GM04504 (cell line): ENCODE results near the gene FBLN1.
"Not testable (repeated sequence)": the region's sequence is repeated elsewhere in the genome, so short reads cannot be mapped to it uniquely, and the experiment has no call there.

Experiments
- DNase-seq: peaks from one replicate; pipeline ENCODE4 v3.0.0-alpha.2; 2012; ENCODE audit warnings: low read depth

Gene FBLN1

DNA sequence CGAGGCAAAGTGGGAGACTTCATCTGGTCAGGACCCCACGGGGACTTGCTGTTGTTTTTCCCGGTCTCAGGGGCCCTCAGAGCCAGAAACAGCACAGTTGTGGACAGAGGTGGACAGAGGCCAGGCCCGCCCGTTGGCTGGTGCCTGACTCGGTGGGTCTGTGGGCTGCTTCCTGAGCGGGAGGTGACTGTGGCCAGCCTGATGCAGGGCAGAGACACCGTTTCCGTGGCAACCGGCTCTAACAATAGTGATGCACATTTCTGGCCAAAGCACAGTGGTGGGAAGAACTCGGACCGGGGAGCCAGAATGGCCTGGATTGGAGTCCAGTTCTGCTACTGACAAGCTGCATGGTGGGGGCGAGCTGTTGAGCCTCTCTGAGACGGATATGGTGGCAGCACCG is 110.3 kb downstream of the FBLN1 start:
- no peak for DNase-seq

DNA sequence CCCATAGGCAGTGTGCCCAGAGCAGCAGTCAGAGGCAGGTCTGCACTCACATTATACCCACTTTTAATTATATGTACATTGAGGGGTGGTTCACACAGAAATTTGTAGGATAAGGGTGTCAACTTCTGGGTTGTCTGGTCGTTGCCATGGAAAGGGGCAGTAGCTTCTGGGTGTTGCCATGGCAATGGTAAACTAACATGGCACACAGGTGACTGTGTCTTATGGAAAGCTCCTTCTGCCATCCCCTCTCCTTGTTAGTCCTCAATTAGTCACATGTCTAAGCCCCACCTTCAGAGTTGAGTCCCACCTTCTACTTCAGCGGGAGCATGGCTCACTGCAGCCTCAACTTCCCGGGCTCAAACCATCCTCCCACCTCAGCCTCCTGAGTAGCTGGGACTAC is 112.7 kb downstream of the FBLN1 start:
- DNase-seq = no peak

DNA sequence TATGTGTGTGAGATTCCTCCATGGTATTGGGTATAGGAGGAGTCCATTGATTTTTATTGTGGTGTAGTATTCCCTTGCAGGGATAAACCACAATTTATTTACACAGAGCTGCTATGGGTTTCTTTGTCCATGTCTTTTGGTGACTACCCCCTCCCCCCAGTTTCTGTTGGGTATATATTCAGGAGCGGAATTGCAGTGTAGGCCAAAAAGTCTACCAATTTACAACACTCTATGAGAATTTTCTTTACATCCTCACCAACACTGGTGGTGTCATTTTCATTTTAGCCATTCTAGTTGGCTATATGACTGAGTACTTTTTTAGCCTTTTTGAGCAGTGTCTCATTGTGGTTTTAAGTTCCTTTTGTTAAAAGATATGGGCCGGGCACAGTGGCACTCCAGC is 113.7 kb downstream of the FBLN1 start:
- DNase-seq = no peak

DNA sequence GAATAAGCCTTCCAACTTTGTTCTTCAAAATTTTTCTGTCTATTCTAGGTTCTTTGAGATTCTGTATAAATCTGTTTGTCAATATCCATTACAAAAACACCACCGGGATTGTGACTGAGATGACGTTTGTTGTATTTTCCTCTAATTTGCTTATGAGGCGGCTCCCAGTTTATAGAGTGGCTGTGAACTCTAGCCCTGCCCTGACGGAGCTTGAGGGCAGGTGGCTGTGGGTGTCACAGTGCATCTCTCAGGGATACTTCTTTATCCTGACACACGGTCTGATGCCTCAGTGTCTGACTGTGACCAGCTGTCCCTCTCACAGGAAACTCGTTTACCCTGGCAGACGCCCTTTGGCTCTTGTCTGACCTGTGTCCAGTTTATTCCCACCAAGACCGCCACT is 115.3 kb downstream of the FBLN1 start:
- DNase-seq = no peak

DNA sequence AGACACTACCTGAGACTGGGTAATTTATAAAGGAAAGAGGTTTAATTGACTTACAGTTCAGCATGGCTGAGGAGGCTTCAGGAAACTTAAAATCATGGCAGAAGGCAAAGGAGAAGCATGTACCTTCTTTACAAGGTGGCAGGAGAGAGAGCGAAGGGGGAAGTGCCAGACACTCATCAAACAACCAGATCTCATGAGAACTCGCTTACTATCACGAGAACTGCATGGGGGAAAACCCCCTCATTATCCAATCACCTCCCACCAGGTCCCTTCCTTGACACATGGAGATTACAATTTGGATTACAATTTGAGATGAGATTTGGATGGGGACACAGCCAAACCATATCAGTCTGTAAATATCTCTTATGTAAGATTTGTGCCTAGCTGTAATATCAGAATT is 118.0 kb downstream of the FBLN1 start:
- no peak for DNase-seq

DNA sequence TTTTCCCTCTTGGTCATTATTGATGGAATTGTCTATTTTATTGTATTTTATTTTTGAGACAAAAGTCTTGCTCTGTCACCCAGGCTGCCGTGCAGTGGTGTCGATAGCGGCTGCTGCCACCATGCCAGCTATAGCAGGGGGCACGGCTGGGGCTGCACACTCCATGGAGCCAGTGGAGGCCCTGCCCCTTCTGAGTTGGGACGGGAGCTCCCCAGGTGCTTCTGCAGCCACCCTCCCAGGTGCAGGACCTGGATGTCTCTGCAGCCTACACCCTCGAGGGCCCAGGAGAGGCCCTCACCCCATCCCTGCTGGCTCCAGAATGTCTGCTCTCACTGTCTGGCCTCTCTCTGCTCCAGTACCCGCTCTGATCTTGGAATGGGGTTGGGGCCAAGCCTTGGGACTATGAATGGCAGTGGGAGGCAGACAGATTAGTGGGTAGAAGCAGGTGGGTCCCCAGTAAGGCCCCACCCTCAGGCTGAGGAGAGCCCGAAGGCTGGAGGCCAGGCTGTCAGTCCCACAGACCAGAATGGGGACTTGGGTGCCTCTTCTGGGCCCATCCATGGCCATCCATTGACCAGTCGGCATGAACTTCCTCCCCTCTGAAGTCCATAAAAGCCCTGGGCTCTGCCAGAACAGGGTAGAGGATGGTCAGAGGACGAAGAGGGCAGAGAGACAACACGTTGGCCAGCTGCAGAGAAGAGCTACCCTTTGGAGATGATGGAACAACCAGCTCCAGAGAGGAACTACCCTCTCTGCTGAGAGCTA is 119.3 kb downstream of the FBLN1 start:
- DNase-seq = no peak

DNA sequence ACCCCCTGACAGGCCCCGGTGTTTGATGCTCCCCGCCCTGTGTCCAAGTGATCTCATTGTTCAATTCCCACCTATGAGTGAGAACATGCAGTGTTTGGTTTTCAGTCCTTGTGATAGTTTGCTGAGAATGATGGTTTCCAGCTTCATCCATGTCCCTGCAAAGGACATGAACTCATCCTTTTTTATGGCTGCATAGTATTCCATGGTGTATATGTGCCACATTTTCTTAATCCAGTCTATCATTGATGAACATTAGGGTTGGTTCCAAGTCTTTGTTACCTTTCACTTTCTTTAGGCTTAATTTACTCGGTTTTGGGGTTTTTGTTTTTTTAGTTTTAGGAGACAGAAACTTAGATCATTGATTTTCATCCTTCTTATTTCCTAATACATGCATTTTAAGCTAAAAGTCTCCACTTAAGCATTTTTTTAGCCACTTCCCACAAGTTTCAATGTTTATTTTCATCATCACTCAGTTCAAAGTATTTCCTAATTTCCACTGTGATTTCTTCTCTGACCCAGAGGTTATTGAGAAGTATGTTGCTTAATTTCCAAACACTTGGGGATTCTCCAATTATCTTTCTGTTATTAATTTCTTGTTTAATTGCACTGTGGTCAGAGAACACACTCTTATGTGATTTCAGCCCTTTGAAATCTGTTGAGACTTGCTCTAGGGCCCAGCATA is 120.9 kb downstream of the FBLN1 start:
- DNase-seq = not testable (repeated sequence)

DNA sequence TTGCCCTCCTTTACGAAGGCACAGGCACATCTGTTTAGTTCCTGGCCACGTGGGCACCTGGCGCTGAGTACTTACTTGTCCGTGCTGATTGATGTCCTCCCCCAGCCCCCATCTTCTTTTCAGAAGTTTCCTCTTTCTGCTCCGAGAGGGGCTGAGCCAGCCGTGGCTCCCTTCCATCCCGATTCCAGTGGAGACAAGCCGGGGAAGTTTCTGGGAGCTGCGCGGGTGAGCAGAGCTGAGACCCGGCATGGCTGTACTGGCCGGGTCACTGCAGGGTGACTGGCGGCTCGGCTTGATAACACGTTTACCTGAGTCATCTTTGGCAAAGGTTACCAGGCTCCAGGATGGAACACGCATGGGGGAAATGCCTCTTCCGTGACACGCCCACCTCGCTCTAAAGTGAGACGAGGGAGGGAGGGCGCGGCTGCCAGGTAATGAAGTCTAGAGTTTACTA is 123.5 kb downstream of the FBLN1 start:
- no peak for DNase-seq

DNA sequence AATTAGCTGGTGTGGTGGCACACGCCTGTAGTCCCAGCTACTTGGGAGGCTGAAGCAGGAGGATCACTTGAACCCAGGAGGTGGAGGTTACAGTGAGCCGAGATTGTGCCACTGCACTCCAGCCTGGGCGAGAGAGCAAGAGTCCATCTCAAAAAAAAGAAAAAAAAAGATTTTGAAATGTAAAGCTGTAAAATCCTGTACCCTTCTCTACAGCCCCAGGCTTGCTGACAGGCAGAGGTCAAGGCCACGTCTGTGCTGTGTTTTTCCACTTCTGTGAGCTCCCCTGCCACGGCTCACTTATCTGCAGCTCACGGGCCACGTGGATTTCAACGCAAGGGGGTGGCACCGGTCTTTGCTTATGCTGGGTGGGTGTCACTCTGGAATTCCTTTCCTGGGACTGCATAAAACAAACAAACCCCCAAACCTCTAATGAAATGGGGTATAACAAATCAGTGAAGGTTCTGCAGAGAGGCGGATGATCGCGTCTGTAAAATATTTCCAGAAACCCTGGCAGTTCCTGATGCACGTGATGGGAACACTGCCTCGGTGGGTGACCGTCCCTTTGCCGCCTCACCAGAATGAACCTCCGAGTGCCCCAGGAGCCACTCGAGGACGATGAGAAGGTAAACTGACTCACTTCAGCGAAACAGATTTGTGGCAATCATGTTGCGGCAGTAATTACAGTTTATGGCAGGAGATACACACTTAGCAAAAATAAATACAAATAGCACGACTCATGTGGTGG is 125.0 kb downstream of the FBLN1 start:
- DNase-seq = no peak

DNA sequence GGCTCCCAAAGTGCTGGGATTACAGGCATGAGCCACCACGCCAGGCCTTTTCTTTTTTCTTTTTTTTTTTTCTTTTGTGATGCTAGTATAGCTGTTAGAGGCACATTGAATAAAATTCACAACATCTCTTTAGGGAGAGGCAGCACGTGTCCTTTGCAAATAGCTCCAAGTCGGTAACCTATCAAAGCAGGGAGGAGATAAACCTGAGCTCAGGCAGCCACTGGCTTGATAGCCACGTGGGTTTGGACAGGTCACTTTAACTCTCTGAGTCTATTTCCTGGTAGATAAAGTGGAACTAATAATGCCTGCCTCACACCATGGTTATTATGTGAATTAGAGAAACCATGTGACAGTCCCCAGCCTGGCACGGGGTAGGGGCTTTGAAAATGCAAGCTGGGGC is 125.8 kb downstream of the FBLN1 start:
- no peak for DNase-seq

DNA sequence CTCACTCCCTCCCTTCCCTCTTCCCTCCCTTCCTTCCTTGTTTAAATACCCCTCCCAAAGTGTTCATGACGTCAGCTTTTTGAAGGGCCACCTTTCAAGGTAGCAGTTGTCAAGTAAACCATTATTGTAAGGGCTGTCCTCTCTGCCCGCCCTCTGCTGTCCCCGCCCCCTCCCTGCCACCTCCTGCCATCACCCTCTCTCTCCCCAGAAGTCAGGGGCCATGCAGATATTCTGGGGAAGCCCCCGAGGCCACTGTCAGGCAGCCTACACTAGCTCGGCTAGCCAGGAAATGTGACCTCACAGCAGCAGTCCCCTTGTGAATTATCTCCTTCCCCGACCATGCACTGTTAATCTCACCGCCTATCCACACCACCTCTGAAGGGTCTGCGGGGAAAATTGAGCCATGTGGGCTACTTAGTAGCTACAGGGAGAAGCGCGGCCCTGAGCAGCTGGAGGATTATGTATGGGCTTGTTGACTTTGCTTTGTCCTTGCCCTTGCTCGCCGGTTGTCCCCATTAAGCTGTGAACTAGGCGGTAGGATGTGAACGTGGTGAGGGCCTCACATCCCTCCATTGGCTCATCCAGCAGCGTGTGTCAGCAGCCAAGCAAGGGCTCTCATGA is 126.9 kb downstream of the FBLN1 start:
- DNase-seq = no peak

DNA sequence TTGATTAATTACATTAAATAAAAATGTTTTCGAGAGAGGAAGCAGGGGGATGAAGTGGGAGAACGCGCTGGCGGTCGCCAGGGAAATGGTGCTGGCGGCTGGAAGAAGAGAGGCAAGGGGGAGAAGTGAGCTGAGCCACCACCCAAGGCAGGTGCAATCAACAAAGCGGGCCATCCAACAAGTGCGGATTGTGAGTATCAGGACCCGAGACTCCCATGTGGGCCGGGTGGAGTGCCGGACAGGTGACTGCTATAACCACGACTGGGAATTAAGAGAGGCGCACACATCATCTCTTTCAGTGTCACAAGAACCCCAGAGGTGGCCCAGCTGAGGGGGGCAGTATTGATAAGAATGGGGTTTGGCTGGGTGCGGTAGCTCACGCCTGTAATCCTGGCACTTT is 127.8 kb downstream of the FBLN1 start:
- no peak for DNase-seq

DNA sequence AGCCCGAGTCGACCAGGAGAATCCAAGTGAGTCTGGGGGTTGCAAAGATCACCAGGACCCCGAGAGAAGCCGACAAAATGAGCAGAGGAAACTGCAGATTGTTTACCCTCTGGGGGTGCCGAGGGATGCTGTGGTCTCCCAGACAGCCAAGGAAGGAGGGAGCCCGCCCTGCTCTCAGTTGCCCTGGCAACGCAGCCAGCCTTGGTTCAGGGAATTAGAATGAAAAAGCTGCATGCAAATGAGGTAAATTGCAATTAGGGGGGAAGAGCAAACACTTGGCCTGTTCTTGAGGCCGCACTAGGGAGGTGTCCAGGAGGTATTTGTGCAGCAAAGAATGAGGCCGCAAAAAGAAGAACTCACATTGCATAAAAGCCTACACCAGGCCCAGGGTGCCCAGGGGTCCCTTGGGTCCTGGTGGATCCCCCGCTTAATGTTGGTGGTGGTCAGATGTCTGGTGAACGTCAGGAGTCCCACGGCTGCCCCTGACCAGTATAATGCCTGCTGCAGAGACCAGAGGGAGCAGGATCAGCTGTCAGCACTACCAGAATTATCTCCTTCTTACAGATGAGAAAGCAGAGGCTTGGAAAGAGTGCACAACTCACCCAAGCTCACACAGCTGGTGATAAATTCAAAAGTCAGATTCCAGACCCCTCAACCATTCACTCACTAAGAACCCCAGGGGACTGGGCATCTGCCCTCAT is 128.6 kb downstream of the FBLN1 start:
- DNase-seq = no peak

DNA sequence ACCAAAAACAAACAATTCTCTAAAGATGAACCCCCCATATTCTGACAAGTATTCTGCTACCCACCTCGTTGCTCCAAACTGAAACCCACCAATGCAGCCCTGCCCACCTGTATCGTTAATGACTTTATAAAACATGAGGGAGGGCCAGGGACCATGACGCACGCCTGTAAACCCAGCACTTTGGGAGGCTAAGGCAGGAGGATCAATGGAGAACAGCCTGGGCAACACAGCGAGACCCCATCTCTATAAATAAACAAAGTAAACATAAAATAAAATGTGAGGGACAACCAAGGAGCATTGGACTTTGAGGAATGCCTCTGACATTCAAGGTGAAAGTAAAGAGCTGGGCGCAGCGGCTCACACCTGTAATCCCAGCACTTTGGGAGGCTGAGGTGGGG is 129.2 kb downstream of the FBLN1 start:
- DNase-seq = no peak

DNA sequence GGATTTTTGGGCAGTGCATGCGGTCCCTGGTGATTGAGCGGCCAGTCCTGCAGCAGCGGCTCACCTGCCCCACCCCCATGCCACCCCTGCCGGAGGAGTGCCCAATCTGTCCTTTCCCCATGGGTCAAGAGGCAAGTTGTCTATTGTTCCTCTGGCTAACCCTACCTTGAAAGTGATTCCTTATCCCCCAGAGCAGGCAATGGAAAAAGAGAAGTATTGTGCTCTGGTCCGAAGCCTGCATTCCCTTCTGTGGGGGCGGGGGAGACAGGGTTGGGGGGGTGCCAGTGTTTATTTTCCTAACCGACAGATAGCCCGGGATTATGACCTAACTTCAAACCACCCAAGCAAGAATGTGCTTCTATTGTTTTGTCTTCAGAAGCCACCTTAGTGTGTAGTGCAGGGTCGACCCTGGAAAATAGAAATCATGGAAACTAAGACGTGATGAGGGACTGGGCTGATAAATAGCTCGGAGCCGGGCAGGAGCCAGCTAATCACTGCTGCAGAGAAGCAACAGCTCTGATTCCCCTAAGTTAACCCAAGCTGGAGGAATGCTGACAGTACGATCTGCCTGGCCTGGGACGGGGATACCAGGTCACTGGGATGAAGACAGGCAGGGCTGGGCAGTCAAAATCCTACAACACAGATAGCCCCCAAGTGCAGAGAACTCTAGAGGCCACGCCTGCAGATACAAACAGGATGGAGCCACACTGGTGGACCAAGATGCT is 130.3 kb downstream of the FBLN1 start:
- DNase-seq = no peak

DNA sequence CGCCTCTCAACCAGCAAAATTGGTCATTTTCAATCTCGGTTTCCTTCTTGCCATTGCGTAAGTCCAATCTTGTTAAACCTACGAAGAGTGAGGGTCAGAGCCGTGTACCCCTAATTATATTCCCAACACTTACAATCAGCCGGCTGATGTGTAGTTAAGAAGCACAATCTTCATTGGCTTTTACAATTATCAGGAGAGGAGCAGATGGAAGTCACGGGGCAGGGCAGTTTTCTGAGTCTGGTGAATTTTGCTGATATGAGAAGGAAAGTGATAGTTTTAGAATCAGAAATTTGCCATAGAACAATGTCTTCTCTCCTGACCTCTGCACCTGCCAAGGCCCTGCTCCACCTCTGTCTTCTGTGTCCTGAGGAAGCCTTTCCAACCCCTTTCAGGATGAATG is 134.0 kb downstream of the FBLN1 start:
- DNase-seq = no peak

DNA sequence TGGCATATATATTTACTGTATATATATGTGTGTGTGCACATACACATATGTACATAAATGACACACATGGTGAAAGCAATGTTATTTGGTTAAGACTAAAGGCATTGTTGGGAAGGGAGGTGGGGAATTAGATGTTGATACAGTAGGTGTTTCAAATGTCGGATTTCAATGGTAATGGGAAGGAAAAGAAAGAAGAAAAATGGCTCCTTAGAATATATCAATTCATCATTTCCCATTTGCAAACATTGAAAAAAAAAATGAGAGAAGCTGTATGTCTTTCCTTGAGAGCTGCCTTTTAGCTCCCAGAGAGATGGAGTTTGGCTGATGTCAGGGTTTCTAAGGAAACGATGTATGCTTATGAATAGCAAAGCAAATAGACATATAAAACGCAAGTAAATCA is 135.5 kb downstream of the FBLN1 start:
- no peak for DNase-seq

DNA sequence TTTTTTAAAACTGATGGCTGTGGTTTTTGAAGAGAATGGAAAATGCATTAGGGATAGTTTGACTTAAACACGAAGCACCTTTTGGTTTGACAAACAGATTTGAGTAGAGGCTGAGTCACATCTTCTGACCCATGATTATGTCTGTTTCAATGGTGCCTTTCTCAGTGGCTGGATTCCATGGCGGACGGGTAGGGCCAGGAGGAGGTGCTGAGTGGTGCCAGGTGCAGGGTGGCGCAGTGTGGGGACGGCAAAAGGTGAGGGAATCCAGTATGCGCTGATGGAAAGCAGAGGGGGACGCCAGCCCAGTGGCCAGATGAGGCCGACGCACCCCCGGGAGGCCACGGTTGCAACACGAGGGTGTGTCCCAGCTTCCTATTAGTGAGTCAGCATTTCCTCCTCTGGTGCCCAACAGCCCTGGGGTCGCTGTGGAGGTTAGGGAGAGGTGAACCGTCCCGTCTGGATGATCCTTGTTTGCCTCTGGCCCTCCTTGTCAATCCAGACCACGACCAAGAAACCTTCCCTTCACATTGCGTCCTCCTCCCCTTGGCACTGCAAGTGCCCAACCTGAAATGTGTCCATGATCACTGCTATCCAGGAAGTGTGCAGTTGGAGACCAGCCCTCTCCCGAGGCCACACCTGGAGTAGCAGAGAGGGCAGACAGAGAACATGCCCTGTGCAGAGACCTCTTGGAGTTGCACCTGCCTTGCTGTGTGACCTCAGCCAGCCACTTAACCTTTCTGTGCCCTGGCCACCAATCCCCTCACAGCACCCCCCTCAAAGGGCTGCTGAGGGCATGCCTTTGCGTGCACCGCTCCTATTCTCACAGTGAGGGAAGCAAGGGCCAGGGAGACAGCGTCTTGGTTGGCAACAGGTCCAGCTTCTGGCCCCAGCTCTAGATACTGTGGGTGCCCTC is 136.4 kb downstream of the FBLN1 start:
- peak; percentile 50 for DNase-seq

DNA sequence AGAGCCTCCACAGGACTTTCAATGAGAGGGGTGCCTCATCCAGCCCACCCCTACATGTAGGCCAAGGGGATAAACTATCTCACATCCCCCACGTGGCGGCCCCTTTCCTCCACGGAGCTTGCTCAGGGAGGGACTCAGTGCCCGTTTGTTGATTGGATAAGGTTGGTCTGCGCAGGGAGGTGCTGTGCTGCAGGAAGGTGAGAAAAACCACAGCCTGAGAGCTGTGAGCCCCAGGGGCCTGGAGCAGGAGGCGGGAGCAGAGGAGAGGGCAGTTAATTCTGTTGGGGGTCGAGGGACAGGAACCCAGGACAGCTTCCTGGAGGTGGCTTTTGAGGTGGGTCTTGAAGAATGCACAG is 137.0 kb downstream of the FBLN1 start:
- DNase-seq = no peak

DNA sequence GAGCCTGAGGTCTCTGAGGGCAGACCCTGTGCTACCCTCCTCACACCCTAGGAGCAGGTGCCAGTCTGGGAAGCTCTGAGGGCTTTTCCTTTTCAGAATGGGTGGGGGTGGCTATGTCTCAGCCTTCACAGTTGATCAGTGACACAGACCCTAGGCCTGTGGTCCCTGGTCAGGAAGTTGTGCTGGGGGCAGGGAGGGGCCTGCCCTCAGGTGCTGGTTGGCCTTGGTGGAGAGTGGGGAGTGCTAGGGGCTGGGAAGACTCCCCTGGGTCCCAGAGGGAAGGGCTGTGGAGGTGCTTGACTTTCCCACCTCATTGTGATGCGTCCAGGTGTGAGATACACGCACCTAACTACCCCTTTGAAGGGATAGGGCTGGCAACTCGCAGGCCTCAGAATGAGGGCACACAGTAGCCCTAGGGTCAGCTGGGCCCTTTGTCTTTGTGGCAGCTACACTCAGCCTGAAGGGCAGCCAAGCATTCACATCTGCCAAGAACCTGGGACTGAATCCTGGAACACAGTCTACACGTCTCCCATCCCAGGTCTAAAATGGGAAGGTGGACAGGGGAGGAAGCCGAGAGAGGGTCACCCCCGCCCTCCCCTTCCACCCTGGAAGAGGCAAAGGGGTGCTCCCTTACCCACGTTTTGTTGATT is 137.7 kb downstream of the FBLN1 start:
- no peak for DNase-seq
